ENCODE results near the gene ZNF594. TPM values are rescaled to one million over a fixed set of nuclear protein-coding genes. Genes with fewer than 3 reads are reported as not detected.

The ZNF594 gene
- total RNA-seq, 2 experiments from 2014 or later = 2.2 to 3.1 TPM

- H3K36me3 ChIP-seq (ENCODE audit: insufficient read depth, low read length) = peaks cover 4% of the 10 kb centered on the region
- H3K4me1 ChIP-seq (ENCODE audit: insufficient read depth, low read length) = no peaks in the 10 kb centered on the region
- CTCF ChIA-PET = no interaction called here
- intact Hi-C loops (cut with DNase I, micrococcal nuclease) = loop anchor here in 1 of 2 experiments (5.0 kb wide), 1 partner anchor 92 kb away; no protein-coding TSS in a partner anchor
- Mint-ChIP-seq H3K27me3 (no peaks in the 10 kb centered on the region), H3K9me3 (peaks cover 13% of the 10 kb centered on the region), H3K27ac (no peak overlapping the region), H3K4me3 (no peak overlapping the region), H3K4me1 (ENCODE audit: low read depth) (no peaks in the 10 kb centered on the region), H3K36me3 (ENCODE audit: low read depth) (peaks cover 86% of the 10 kb centered on the region)
- ATAC-seq (ENCODE audit: poor library complexity) = no peak
- POLR2A ChIA-PET = no interaction called here
- H3K4me3 ChIP-seq (ENCODE audit: low read length) = no peak overlapping the region
- TF ChIP-seq, protein P1, sequence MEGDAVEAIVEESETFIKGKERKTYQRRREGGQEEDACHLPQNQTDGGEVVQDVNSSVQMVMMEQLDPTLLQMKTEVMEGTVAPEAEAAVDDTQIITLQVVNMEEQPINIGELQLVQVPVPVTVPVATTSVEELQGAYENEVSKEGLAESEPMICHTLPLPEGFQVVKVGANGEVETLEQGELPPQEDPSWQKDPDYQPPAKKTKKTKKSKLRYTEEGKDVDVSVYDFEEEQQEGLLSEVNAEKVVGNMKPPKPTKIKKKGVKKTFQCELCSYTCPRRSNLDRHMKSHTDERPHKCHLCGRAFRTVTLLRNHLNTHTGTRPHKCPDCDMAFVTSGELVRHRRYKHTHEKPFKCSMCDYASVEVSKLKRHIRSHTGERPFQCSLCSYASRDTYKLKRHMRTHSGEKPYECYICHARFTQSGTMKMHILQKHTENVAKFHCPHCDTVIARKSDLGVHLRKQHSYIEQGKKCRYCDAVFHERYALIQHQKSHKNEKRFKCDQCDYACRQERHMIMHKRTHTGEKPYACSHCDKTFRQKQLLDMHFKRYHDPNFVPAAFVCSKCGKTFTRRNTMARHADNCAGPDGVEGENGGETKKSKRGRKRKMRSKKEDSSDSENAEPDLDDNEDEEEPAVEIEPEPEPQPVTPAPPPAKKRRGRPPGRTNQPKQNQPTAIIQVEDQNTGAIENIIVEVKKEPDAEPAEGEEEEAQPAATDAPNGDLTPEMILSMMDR (IDR thresholded peaks at IDR 0.05) = no peak
- peaks cover 48 to 84% of the 10 kb centered on the region in 2 experiments for H3K9me3 ChIP-seq (ENCODE audit: control insufficient read depth in 1 of 2, insufficient read depth in 1 of 2, low read length in 2 of 2)
- no peaks in the 10 kb centered on the region for H3K27me3 ChIP-seq (ENCODE audit: control insufficient read depth in 1 of 2, insufficient read depth in 2 of 2, low read length in 2 of 2)
- peak in 2 of 14 experiments; percentile 46 to 70 for DNase-seq
- no peak overlapping the region for H3K27ac ChIP-seq (ENCODE audit: low read depth in 1 of 2, low read length in 2 of 2)
Measured at GRCh38 chr17:5184288-5184687, 7.4 kb downstream of the ZNF594 start.

DNA sequence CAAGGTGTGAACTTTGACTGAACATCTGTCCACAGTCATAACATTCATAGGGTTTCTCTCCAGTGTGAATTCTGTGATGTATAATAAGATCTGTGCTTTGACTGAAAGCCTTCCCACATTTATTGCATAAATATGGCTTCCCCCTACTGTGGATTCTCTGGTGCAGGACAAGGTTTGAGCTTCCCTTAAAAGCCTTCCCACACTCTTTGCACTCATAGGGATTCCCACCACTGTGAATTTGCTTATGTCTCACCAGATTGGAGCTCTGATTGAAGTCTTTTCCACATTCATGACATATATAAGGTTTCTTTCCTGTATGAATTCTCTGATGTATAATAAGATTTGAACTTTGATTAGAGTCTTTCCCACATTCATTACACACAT lies 8.3 kb downstream of the ZNF594 start:
- H3K4me3 ChIP-seq (ENCODE audit: low read length) = no peak overlapping the region
- peaks cover 4% of the 10 kb centered on the region for H3K36me3 ChIP-seq (ENCODE audit: insufficient read depth, low read length)
- Mint-ChIP-seq H3K27ac (no peak overlapping the region), H3K9me3 (peaks cover 13% of the 10 kb centered on the region), H3K4me1 (ENCODE audit: low read depth) (no peaks in the 10 kb centered on the region), H3K4me3 (no peak overlapping the region), H3K27me3 (no peaks in the 10 kb centered on the region), H3K36me3 (ENCODE audit: low read depth) (peaks cover 87% of the 10 kb centered on the region)
- H3K9me3 ChIP-seq (ENCODE audit: control insufficient read depth in 1 of 2, insufficient read depth in 1 of 2, low read length in 2 of 2) = peaks cover 45 to 93% of the 10 kb centered on the region in 2 experiments
- H3K4me1 ChIP-seq (ENCODE audit: insufficient read depth, low read length) = no peaks in the 10 kb centered on the region
- ChIA-PET POLR2A (interaction anchor here (0.6 to 1.7 kb wide), 2 partner anchors 8 to 59 kb away, joined by 3 to 7 read pairs; partner anchors contain the start of gene ZNF594), CTCF (interaction anchor here (1.5 kb wide), 1 partner anchor 8 kb away, joined by 5 read pairs; the partner anchor contains the start of gene ZNF594)
- no peak for DNase-seq
- ATAC-seq (ENCODE audit: poor library complexity) = no peak
- intact Hi-C loops (cut with DNase I, micrococcal nuclease) = loop anchor here in 1 of 2 experiments (5.0 kb wide), 1 partner anchor 91 kb away; no protein-coding TSS in a partner anchor
- H3K27ac ChIP-seq (ENCODE audit: low read depth in 1 of 2, low read length in 2 of 2) = no peak overlapping the region
- H3K27me3 ChIP-seq (ENCODE audit: control insufficient read depth in 1 of 2, insufficient read depth in 2 of 2, low read length in 2 of 2) = no peaks in the 10 kb centered on the region
- TF ChIP-seq, protein P1 (IDR thresholded peaks at IDR 0.05) = no peak

GRCh38 chr17:5182597-5183409 lies 8.9 kb downstream of the ZNF594 start:
- Histone ChIP-seq H3K27me3 (ENCODE audit: control insufficient read depth in 1 of 2, insufficient read depth in 2 of 2, low read length in 2 of 2) (no peaks in the 10 kb centered on the region), H3K4me1 (ENCODE audit: insufficient read depth, low read length) (no peaks in the 10 kb centered on the region), H3K4me3 (ENCODE audit: low read length) (no peak overlapping the region), H3K36me3 (ENCODE audit: insufficient read depth, low read length) (peaks cover 4% of the 10 kb centered on the region), H3K9me3 (ENCODE audit: control insufficient read depth in 1 of 2, insufficient read depth in 1 of 2, low read length in 2 of 2) (peaks cover 43 to 93% of the 10 kb centered on the region in 2 experiments), H3K27ac (ENCODE audit: low read depth in 1 of 2, low read length in 2 of 2) (no peak overlapping the region)
- peaks cover 85% of the 10 kb centered on the region for H3K36me3 Mint-ChIP-seq (ENCODE audit: low read depth)
- DNase-seq = no peak
- ChIA-PET CTCF (interaction anchor here (1.5 kb wide), 1 partner anchor 9 kb away, joined by 5 read pairs; the partner anchor contains the start of gene ZNF594), POLR2A (interaction anchor here (1.7 kb wide), 1 partner anchor 9 kb away, joined by 7 read pairs; the partner anchor contains the start of gene ZNF594)
- no peak overlapping the region for H3K27ac Mint-ChIP-seq
- no peaks in the 10 kb centered on the region for H3K27me3 Mint-ChIP-seq
- no peak overlapping the region for H3K4me3 Mint-ChIP-seq
- intact Hi-C loops (cut with DNase I, micrococcal nuclease) = loop anchor here in 1 of 2 experiments (5.0 kb wide), 1 partner anchor 91 kb away; no protein-coding TSS in a partner anchor
- H3K4me1 Mint-ChIP-seq (ENCODE audit: low read depth) = no peaks in the 10 kb centered on the region
- ATAC-seq (ENCODE audit: poor library complexity) = no peak
- peaks cover 13% of the 10 kb centered on the region for H3K9me3 Mint-ChIP-seq
- TF ChIP-seq, protein P1 (IDR thresholded peaks at IDR 0.05) = no peak
